Measurements from ENCODE around the gene ADAM19.
"Not testable (repeated sequence)": the region's sequence is repeated elsewhere in the genome, so short reads cannot be mapped to it uniquely, and the experiment has no call there.

ADAM19 gene

DNA sequence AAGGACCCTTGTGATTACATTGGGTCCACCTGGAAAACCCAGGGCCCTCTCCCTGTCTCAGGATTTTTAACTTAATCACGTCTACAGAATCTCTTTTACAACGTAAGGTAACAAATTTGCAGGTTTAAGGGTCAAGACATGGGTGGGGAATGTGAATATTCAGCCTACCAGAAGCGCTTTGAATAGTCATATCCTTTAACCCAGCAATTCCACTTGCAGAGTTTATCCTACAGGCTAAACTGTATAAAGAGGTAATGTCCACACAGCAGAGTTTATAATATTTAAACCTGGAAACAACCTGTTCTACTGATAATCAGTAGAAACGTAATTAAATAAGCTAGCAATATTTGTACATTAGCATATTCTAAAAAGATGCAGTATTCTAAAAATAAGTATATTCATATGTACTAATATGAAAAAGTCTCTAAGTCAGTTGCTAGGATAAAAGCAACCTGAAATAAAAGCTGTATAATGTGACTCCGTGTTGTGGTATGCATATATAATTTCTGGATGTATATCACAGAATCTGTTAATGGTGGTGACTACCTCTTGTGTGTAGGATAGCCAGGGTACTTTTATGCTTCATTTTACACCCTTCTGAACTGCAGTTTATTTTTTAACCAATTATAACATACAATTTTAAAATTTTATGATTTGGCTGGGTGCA lies 129.7 kb downstream of the ADAM19 start:
- peaks cover 16% of the 10 kb centered on the region for H3K4me1 ChIP-seq
- no peaks in the 10 kb centered on the region for H3K9me3 ChIP-seq
- in situ Hi-C loops (cut with MboI; ENCODE audit: low sequenced_read_pairs) = no loop called here
- H3K4me3 ChIP-seq = no peak overlapping the region
- no peak for DNase-seq (ENCODE audit: low spot score in 2 of 2)
- H3K27me3 ChIP-seq (ENCODE audit: low read depth) = no peaks in the 10 kb centered on the region
- H3K36me3 ChIP-seq (replicated peaks) = no peaks in the 10 kb centered on the region

- Histone ChIP-seq H3K9me3 (no peaks in the 10 kb centered on the region), H3K4me1 (peaks cover 8% of the 10 kb centered on the region), H3K4me3 (no peak overlapping the region), H3K27me3 (ENCODE audit: low read depth) (no peaks in the 10 kb centered on the region), H3K36me3 (replicated peaks) (no peaks in the 10 kb centered on the region)
- in situ Hi-C loops (cut with MboI; ENCODE audit: low sequenced_read_pairs) = no loop called here
- DNase-seq (ENCODE audit: low spot score in 2 of 2) = no peak
Observed at GRCh38 chr5:157444224-157444623, 131.4 kb downstream of the ADAM19 start.

DNA sequence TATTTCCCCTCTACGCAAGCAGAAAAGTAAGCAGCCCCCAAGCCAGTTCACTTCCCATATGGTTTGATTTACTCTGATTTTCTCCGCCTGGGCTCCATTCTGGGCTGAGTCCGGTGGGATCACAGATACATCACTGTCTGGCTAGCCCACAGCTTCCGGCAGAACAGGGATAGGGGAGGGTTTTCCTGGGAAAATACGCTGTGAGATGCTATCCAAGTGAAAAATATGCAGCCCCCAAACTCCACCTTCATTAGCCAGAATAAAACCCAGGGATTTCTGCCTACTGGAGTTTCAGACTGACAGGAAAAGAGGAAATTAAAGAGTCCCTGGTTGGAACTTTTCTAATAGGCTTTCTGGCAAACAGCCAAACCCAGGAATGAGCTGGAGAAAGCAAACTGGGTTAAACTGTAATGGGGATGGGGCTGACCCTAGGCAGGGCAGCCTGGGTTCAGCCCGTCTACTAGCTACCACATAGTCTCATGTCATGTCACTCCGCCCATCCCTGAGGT lies 132.5 kb downstream of the ADAM19 start:
- no peaks in the 10 kb centered on the region for H3K4me1 ChIP-seq
- no peaks in the 10 kb centered on the region for H3K36me3 ChIP-seq (replicated peaks)
- no peak overlapping the region for H3K4me3 ChIP-seq
- in situ Hi-C loops (cut with MboI; ENCODE audit: low sequenced_read_pairs) = no loop called here
- H3K9me3 ChIP-seq = no peaks in the 10 kb centered on the region
- DNase-seq (ENCODE audit: low spot score in 2 of 2) = no peak
- no peaks in the 10 kb centered on the region for H3K27me3 ChIP-seq (ENCODE audit: low read depth)

- Histone ChIP-seq H3K9me3 (peaks cover 2% of the 10 kb centered on the region; the same call in 1 of the 2 replicates), H3K36me3 (replicated peaks) (no peaks in the 10 kb centered on the region), H3K4me3 (no peak overlapping the region), H3K4me1 (no peaks in the 10 kb centered on the region), H3K27me3 (ENCODE audit: low read depth) (no peaks in the 10 kb centered on the region)
- DNase-seq (ENCODE audit: low spot score in 2 of 2) = no peak
- in situ Hi-C loops (cut with MboI; ENCODE audit: low sequenced_read_pairs) = no loop called here
Observed at GRCh38 chr5:157434096-157434495, 141.5 kb downstream of the ADAM19 start.

- H3K4me3 ChIP-seq = no peak overlapping the region
- peak; percentile 24 to 50 for DNase-seq (ENCODE audit: low spot score in 2 of 2)
- H3K27me3 ChIP-seq (ENCODE audit: low read depth) = no peaks in the 10 kb centered on the region
- H3K4me1 ChIP-seq = no peaks in the 10 kb centered on the region
- H3K36me3 ChIP-seq (replicated peaks) = no peaks in the 10 kb centered on the region
- in situ Hi-C loops (cut with MboI; ENCODE audit: low sequenced_read_pairs) = no loop called here
- peaks cover 2% of the 10 kb centered on the region; the same call in 1 of the 2 replicates for H3K9me3 ChIP-seq
Observed at GRCh38 chr5:157431544-157432200, 143.9 kb downstream of the ADAM19 start.

DNA sequence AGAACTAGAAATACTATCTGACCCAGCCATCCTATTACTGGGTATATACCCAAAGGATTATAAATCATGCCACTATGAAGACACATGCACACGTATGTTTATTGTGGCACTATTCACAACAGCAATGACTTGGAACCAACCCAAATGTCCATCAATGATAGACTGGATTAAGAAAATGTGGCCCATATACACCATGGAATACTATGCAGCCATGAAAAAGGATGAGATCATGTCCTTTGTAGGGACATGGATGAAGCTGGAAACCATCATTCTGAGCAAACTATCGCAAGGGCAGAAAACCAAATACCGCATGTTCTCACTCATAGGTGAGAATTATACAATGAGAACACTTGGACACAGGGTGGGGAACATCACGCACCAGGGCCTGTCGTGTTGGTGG lies 145.7 kb downstream of the ADAM19 start:
- H3K4me1 ChIP-seq; H3K36me3 ChIP-seq (replicated peaks); DNase-seq (ENCODE audit: low spot score in 2 of 2); H3K9me3 ChIP-seq; H3K27me3 ChIP-seq (ENCODE audit: low read depth); H3K4me3 ChIP-seq; in situ Hi-C loops (cut with MboI; ENCODE audit: low sequenced_read_pairs): not testable (repeated sequence)

Data from HAP-1 (cell line).